ENCODE data around the gene CCDC196.

CCDC196 gene

GRCh38 chr14:66503532-66503931 is 17.4 kb downstream of the CCDC196 start:
- Histone ChIP-seq H3K4me3 (no peak overlapping the region), H4K20me1 (peaks cover 0 to 1% (median 0%) of the 10 kb centered on the region in 11 experiments; a peak in 3 of 22 replicates), H3K9ac (no peak overlapping the region), H3K9me3 (replicated peaks in 1 of 11) (peaks cover 11 to 32% (median 24%) of the 10 kb centered on the region in 11 experiments; a peak in 21 of 22 replicates), H3K4me2 (no peak overlapping the region), H3K36me3 (no peaks in the 10 kb centered on the region), H3K4me1 (peaks cover 0 to 8% (median 6%) of the 10 kb centered on the region in 10 experiments; a peak in 7 of 20 replicates), H3K27me3 (no peaks in the 10 kb centered on the region), H3K27ac (no peak overlapping the region)
- TF ChIP-seq Cebpa-rat (IDR thresholded peaks at IDR 0.05), result no peak

- H3K27ac ChIP-seq, result peak overlapping the region; percentile 33 to 79 (median 76)
- H3K9ac ChIP-seq, result peak overlapping the region; percentile 72 to 85 (median 79)
- H3K4me2 ChIP-seq, result peak overlapping the region; percentile 54 to 87 (median 70)
These were observed 21.1 kb downstream of the CCDC196 start for GRCh38 chr14:66507181-66507721.

GRCh38 chr14:66507722-66508546 is 21.8 kb downstream of the CCDC196 start, which contains the start of gene GPHN:
TSS of gene GPHN (plus strand) at chr14:66508147.
- Histone ChIP-seq H3K4me3 (peak within 1 kb of the TSS; percentile 73 to 84 (median 80)), H3K4me1 (peaks cover 0 to 15% (median 6%) of the 10 kb centered on the region in 10 experiments; a peak in 7 of 20 replicates), H3K27ac (peak within 1 kb of the TSS; percentile 33 to 79 (median 76)), H3K4me2 (peak within 1 kb of the TSS; percentile 70 to 88 (median 82)), H3K9me3 (replicated peaks in 1 of 11) (peaks cover 18 to 32% (median 28%) of the 10 kb centered on the region in 11 experiments; a peak in 21 of 22 replicates), H3K36me3 (no peaks in the 10 kb centered on the region), H3K9ac (peak within 1 kb of the TSS; percentile 73 to 85 (median 79)), H4K20me1 (peaks cover 0 to 41% (median 24%) of the 10 kb centered on the region in 11 experiments; a peak in 14 of 22 replicates), H3K27me3 (peaks cover 0 to 16% (median 4%) of the 10 kb centered on the region in 11 experiments; a peak in 4 of 22 replicates)
- no peak for TF ChIP-seq Cebpa-rat (IDR thresholded peaks at IDR 0.05)

More at GRCh38 chr14:66507181-66507721, 21.1 kb downstream of the CCDC196 start:
- Histone ChIP-seq H3K36me3 (no peaks in the 10 kb centered on the region), H3K4me1 (peaks cover 0 to 15% (median 6%) of the 10 kb centered on the region in 10 experiments; a peak in 7 of 20 replicates), H4K20me1 (peaks cover 0 to 36% (median 24%) of the 10 kb centered on the region in 11 experiments; a peak in 14 of 22 replicates), H3K4me3 (peak overlapping the region; percentile 73 to 84 (median 80)), H3K27me3 (peaks cover 0 to 16% (median 4%) of the 10 kb centered on the region in 11 experiments; a peak in 4 of 22 replicates), H3K9me3 (replicated peaks in 1 of 11) (peaks cover 18 to 38% (median 31%) of the 10 kb centered on the region in 11 experiments; a peak in 21 of 22 replicates)
- TF ChIP-seq Cebpa-rat (IDR thresholded peaks at IDR 0.05), result no peak

DNA sequence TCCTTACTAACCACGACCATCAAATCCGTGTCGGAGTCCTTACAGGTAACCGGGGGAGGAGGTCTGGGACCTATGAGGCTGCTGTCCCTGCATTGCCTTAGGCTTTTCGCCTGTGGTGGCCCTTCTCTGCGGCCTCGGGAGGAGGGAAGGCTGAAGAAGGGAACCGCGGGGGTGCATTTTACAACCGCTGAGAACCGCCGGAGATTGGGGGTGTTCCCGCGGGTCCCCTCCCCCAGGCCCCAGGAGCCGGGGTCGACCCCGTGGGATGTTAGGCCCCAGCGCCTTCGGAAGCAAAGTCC is 22.3 kb downstream of the CCDC196 start:
- H3K4me2 ChIP-seq, result peak overlapping the region; percentile 48 to 88 (median 82)
- peak overlapping the region; percentile 21 to 79 (median 76); a peak in 21 of 22 replicates for H3K27ac ChIP-seq
- peak overlapping the region; percentile 73 to 84 (median 80) for H3K4me3 ChIP-seq

GRCh38 chr14:66508846-66509621 is 22.9 kb downstream of the CCDC196 start:
- Histone ChIP-seq H3K4me1 (peaks cover 0 to 16% (median 12%) of the 10 kb centered on the region in 10 experiments; a peak in 8 of 20 replicates), H3K27ac (peak overlapping the region in 10 of 11 experiments; percentile 67 to 79 (median 76); a peak in 21 of 22 replicates), H3K4me2 (peak overlapping the region; percentile 48 to 88 (median 82)), H3K27me3 (peaks cover 0 to 16% (median 4%) of the 10 kb centered on the region in 11 experiments; a peak in 4 of 22 replicates), H3K36me3 (no peaks in the 10 kb centered on the region), H3K4me3 (peak overlapping the region; percentile 73 to 84 (median 80)), H3K9me3 (replicated peaks in 1 of 11) (peaks cover 18 to 23% (median 21%) of the 10 kb centered on the region in 11 experiments; a peak in 21 of 22 replicates), H3K9ac (peak overlapping the region; percentile 73 to 85 (median 79)), H4K20me1 (peaks cover 0 to 41% (median 24%) of the 10 kb centered on the region in 11 experiments; a peak in 14 of 22 replicates)
- TF ChIP-seq Cebpa-rat (IDR thresholded peaks at IDR 0.05), result no peak

More for the DNA sequence above, 22.3 kb downstream of the CCDC196 start:
- Histone ChIP-seq H4K20me1 (peaks cover 0 to 41% (median 24%) of the 10 kb centered on the region in 11 experiments; a peak in 14 of 22 replicates), H3K36me3 (no peaks in the 10 kb centered on the region), H3K9me3 (replicated peaks in 1 of 11) (peaks cover 18 to 26% (median 22%) of the 10 kb centered on the region in 11 experiments; a peak in 21 of 22 replicates), H3K27me3 (peaks cover 0 to 16% (median 4%) of the 10 kb centered on the region in 11 experiments; a peak in 4 of 22 replicates), H3K9ac (peak overlapping the region; percentile 73 to 85 (median 79)), H3K4me1 (peaks cover 0 to 15% (median 11%) of the 10 kb centered on the region in 10 experiments; a peak in 8 of 20 replicates)
- no peak for TF ChIP-seq Cebpa-rat (IDR thresholded peaks at IDR 0.05)

DNA sequence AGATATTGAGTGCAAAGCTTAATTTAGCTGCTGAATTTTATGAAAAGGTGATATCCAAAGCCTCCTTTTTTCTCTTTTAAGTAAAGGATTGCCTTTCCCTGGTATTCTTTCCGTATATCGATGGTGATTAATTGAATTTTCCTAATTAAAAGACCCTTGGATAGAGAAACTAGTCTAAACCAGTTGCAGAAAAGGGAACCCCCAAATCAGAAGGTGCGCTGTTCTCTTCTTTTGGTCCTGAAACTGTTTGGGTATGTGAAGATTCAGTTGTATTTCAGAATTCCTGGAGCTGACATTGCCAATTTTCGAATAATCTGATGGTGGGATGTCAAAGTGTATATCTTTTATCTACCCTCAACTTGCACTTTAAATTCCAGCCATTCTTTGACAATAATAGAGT is 23.7 kb downstream of the CCDC196 start:
- Histone ChIP-seq H3K27me3 (peaks cover 0 to 16% (median 4%) of the 10 kb centered on the region in 11 experiments; a peak in 4 of 22 replicates), H3K9ac (peak overlapping the region in 4 of 11 experiments; percentile 73 to 85 (median 78); a peak in 3 of 22 replicates), H3K4me3 (peak overlapping the region; percentile 73 to 84 (median 80)), H3K36me3 (no peaks in the 10 kb centered on the region), H4K20me1 (peaks cover 0 to 41% (median 24%) of the 10 kb centered on the region in 11 experiments; a peak in 14 of 22 replicates), H3K4me1 (peaks cover 0 to 20% (median 12%) of the 10 kb centered on the region in 10 experiments; a peak in 9 of 20 replicates), H3K27ac (no peak overlapping the region), H3K4me2 (peak overlapping the region; percentile 48 to 88 (median 82)), H3K9me3 (replicated peaks in 1 of 11) (peaks cover 18 to 23% (median 21%) of the 10 kb centered on the region in 11 experiments; a peak in 21 of 22 replicates)
- TF ChIP-seq Cebpa-rat (IDR thresholded peaks at IDR 0.05), result no peak

DNA sequence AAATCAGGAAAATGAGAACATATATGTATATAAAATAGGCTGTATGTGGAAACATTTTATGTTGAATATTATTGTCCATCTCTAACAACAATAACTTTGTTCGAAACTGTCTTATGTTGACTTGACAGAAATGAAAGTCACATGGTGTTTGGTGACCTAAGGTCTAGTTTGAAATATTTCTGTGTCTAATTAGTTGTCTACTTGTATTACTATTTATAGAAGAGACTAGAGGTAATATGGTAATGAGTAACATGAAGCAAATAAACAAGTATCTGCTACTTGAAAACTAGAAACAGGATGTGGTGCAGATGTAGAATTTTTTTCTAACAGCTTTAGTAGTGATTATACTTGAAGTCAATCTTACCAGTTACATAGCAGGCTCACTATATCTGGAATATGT is 25.7 kb downstream of the CCDC196 start:
- H3K27me3 ChIP-seq, result peaks cover 0 to 16% (median 4%) of the 10 kb centered on the region in 11 experiments; a peak in 4 of 22 replicates
- peaks cover 18 to 25% (median 22%) of the 10 kb centered on the region in 11 experiments; a peak in 21 of 22 replicates for H3K9me3 ChIP-seq (replicated peaks in 1 of 11)
- H3K4me3 ChIP-seq, result no peak overlapping the region
- no peaks in the 10 kb centered on the region for H3K36me3 ChIP-seq
- peaks cover 0 to 41% (median 24%) of the 10 kb centered on the region in 11 experiments; a peak in 14 of 22 replicates for H4K20me1 ChIP-seq
- H3K4me2 ChIP-seq, result no peak overlapping the region
- no peak for TF ChIP-seq Cebpa-rat (IDR thresholded peaks at IDR 0.05)
- peaks cover 0 to 20% (median 9%) of the 10 kb centered on the region in 10 experiments; a peak in 9 of 20 replicates for H3K4me1 ChIP-seq
- H3K9ac ChIP-seq, result no peak overlapping the region
- no peak overlapping the region for H3K27ac ChIP-seq
